Ovary (tissue), 3 donors: ENCODE measurements around the gene HOXC9.

ENCODE experiments used
- EP300 ChIP-seq: sonication (generic); formaldehyde crosslinking; IDR thresholded peaks from one replicate; pipeline ENCODE4 v1.6.1; 2017; ENCODE audit warnings: antibody characterized with exemption
- POLR2A ChIP-seq: fragments of 450-650 bp; IDR thresholded peaks from one replicate; pipeline ENCODE4 v1.6.1; 2017; ENCODE audit warnings: antibody characterized with exemption, mild to moderate bottlenecking, moderate library complexity
- TF ChIP-seq, protein P1 (sequence below), 3 donors: fragments of 450-650 bp in 2 of 3; fragments of 200-600 bp in 1 of 3; IDR thresholded peaks; one replicate each; pipeline versions ENCODE4 v1.5.1 to v1.8.0; 2016 to 2022; ENCODE audit warnings: antibody characterized with exemption in 3 of 3, mild to moderate bottlenecking in 1 of 3
- donor health status: DM: no; HTN: no; CAD: no.

DNA sequence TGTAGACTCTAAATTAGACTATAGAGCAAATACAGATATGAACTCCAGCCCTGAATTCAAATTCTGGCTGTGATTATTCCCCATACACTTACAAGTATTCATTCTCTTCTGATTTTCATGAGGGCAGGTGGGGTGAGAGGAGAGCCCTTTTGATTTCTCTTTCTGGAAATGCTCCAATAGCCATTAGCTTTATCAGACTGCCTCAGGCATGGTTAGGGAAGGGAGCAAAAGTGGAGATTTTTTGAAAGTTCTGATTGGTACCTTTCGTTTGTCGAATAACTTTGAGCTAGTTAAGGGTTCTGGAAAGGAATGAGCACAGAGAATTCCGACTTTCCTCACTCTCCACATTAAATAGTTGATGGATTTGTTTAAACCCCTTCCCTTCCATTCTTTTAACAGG lies 40.7 kb downstream of the HOXC9 start:
- TF ChIP-seq, protein P1, sequence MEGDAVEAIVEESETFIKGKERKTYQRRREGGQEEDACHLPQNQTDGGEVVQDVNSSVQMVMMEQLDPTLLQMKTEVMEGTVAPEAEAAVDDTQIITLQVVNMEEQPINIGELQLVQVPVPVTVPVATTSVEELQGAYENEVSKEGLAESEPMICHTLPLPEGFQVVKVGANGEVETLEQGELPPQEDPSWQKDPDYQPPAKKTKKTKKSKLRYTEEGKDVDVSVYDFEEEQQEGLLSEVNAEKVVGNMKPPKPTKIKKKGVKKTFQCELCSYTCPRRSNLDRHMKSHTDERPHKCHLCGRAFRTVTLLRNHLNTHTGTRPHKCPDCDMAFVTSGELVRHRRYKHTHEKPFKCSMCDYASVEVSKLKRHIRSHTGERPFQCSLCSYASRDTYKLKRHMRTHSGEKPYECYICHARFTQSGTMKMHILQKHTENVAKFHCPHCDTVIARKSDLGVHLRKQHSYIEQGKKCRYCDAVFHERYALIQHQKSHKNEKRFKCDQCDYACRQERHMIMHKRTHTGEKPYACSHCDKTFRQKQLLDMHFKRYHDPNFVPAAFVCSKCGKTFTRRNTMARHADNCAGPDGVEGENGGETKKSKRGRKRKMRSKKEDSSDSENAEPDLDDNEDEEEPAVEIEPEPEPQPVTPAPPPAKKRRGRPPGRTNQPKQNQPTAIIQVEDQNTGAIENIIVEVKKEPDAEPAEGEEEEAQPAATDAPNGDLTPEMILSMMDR (IDR thresholded peaks at IDR 0.05), result no peak
- no peak for TF ChIP-seq POLR2A
- no peak for TF ChIP-seq EP300
